H1 (cell line): ENCODE results near the gene SFMBT2. TPM values are rescaled to one million over a fixed set of nuclear protein-coding genes. Genes with fewer than 3 reads are reported as not detected.

Experiments
- CTCF ChIA-PET: fragments of 300-600 bp; sonication (Branson Sonifier 250); formaldehyde crosslinking; loops from one replicate; lab custom pipeline; 2021; ENCODE audit not compliant: partially characterized antibody; lab: Charles Lee
- POLR2A ChIA-PET: fragments of 300-600 bp; sonication (Branson Sonifier 250); formaldehyde crosslinking; loops from one replicate; lab custom pipeline; 2021; ENCODE audit warnings: inconsistent platforms; ENCODE audit not compliant: partially characterized antibody; lab: Charles Lee
- DNase-seq, 2 experiments: peaks; one replicate each; pipeline versions ENCODE4 v3.0.0 to v3.0.0-alpha.2; 2010 to 2022; ENCODE audit warnings: low spot score in 2 of 2, low read depth in 1 of 2, mixed read lengths in 1 of 2
- FAIRE-seq: peaks from 2 replicates; lab custom pipeline; 2011; peaks lifted over from hg19 to GRCh38; lab: Jason Lieb, UNC
- H2AFZ ChIP-seq: 2 replicates; pipeline ENCODE4 v1.8.1; 2012; ENCODE audit warnings: low read length, inconsistent platforms
- H2AK5ac ChIP-seq: 2 replicates; pipeline ENCODE4 v1.6.1; 2013; ENCODE audit warnings: low read depth, low read length
- H2BK120ac ChIP-seq: replicated peaks from 2 replicates; pipeline ENCODE3; 2013; ENCODE audit warnings: low read depth, low read length, inconsistent platforms
- H2BK12ac ChIP-seq: 2 replicates; pipeline ENCODE4 v1.6.1; 2013; ENCODE audit warnings: low read depth, low read length
- H2BK15ac ChIP-seq: 2 replicates; pipeline ENCODE4 v1.6.1; 2013; ENCODE audit warnings: low read length
- H2BK20ac ChIP-seq: 2 replicates; pipeline ENCODE4 v1.6.1; 2013; ENCODE audit warnings: low read length
- H2BK5ac ChIP-seq: 2 replicates; pipeline ENCODE4 v1.6.1; 2013; ENCODE audit warnings: low read depth, low read length
- H3K14ac ChIP-seq: 2 replicates; pipeline ENCODE4 v1.6.1; 2013; ENCODE audit warnings: inconsistent platforms; ENCODE audit not compliant: insufficient read length
- H3K18ac ChIP-seq: 2 replicates; pipeline ENCODE4 v1.6.1; 2013; ENCODE audit warnings: low read length; ENCODE audit errors: extremely low read depth
- H3K23ac ChIP-seq: 2 replicates; pipeline ENCODE4 v1.6.1; 2013; ENCODE audit warnings: inconsistent platforms; ENCODE audit not compliant: insufficient read length
- H3K23me2 ChIP-seq: 2 replicates; pipeline ENCODE4 v1.6.1; 2013; ENCODE audit warnings: low read depth, low read length
- H3K27ac ChIP-seq: 2 replicates; pipeline ENCODE4 v1.6.1; 2011; ENCODE audit warnings: low read depth, low read length, inconsistent platforms
- H3K27me3 ChIP-seq, 4 experiments: replicated peaks in 1 of 4; 1 replicate in 1 of 4; 2 replicates in 3 of 4; pipeline versions ENCODE4 v1.6.1 to v1.8.1; 2011 to 2013; ENCODE audit warnings: low read length in 3 of 4, mild to moderate bottlenecking in 3 of 4, inconsistent platforms in 2 of 4, mixed read lengths in 2 of 4, moderate library complexity in 1 of 4; ENCODE audit not compliant: control insufficient read depth in 3 of 4, insufficient read depth in 3 of 4; ENCODE audit errors: extremely low read depth in 1 of 4
- H3K36me3 ChIP-seq, 4 experiments: 2 replicates each; pipeline versions ENCODE4 v1.6.1 to v1.8.1; 2011 to 2013; ENCODE audit warnings: mild to moderate bottlenecking in 4 of 4, low read length in 3 of 4, moderate library complexity in 2 of 4, control low read depth in 1 of 4, inconsistent platforms in 1 of 4; ENCODE audit not compliant: insufficient read depth in 4 of 4, control insufficient read depth in 2 of 4
- H3K4ac ChIP-seq: replicated peaks from 2 replicates; pipeline ENCODE3; 2013; ENCODE audit warnings: low read length, low read depth, mixed read lengths, inconsistent platforms; ENCODE audit not compliant: insufficient read length
- H3K4me1 ChIP-seq, 4 experiments: replicated peaks in 1 of 4; 1 replicate in 1 of 4; 2 replicates in 3 of 4; pipeline versions ENCODE4 v1.6.1 to v1.8.1; 2011 to 2013; ENCODE audit warnings: low read length in 3 of 4, inconsistent platforms in 2 of 4, mixed read lengths in 1 of 4; ENCODE audit not compliant: insufficient read depth in 4 of 4, control insufficient read depth in 3 of 4
- H3K4me2 ChIP-seq, 2 experiments: 2 replicates each; pipeline versions ENCODE4 v1.6.1 to v1.8.1; 2011 to 2013; ENCODE audit warnings: low read depth in 2 of 2, low read length in 2 of 2, control low read depth in 1 of 2, inconsistent platforms in 1 of 2, mild to moderate bottlenecking in 1 of 2; ENCODE audit not compliant: insufficient read depth in 1 of 2
- H3K4me3 ChIP-seq, 4 experiments: fragments of 200-600, 300-600 bp in 1 of 4; sonication (generic), shearing (Covaris generic), sonication (Bioruptor Twin) in 1 of 4; 2 replicates each; pipeline versions ENCODE4 v1.5.1 to v1.8.1; 2011 to 2016; ENCODE audit warnings: low read length in 4 of 4, low read depth in 3 of 4, control low read depth in 2 of 4, inconsistent platforms in 2 of 4, mild to moderate bottlenecking in 2 of 4, mixed read lengths in 1 of 4, moderate library complexity in 1 of 4; ENCODE audit not compliant: insufficient read depth in 2 of 4; ENCODE audit errors: extremely low read depth in 1 of 4
- H3K56ac ChIP-seq: replicated peaks from 2 replicates; pipeline ENCODE3; 2013; ENCODE audit warnings: low read depth, mild to moderate bottlenecking, mixed read lengths, low read length, inconsistent platforms; ENCODE audit not compliant: insufficient read length
- H3K79me1 ChIP-seq: 2 replicates; pipeline ENCODE4 v1.6.1; 2013; ENCODE audit warnings: low read depth, low read length, control low read depth
- H3K79me2 ChIP-seq, 2 experiments: 2 replicates each; pipeline versions ENCODE4 v1.6.1 to v1.8.1; 2012 to 2013; ENCODE audit warnings: low read length in 2 of 2, mild to moderate bottlenecking in 2 of 2, inconsistent platforms in 1 of 2; ENCODE audit not compliant: insufficient read depth in 2 of 2, control insufficient read depth in 1 of 2
- H3K9ac ChIP-seq, 4 experiments: replicated peaks in 1 of 4; 1 replicate in 1 of 4; 2 replicates in 3 of 4; pipeline versions ENCODE4 v1.6.1 to v1.8.1; 2011 to 2013; ENCODE audit warnings: low read depth in 3 of 4, low read length in 3 of 4, control low read depth in 2 of 4, mild to moderate bottlenecking in 2 of 4, moderate library complexity in 2 of 4, inconsistent platforms in 1 of 4; ENCODE audit errors: extremely low read depth in 1 of 4
- H3K9me3 ChIP-seq, 2 experiments: 2 replicates each; pipeline versions ENCODE4 v1.6.1 to v1.8.1; 2012 to 2013; ENCODE audit warnings: mild to moderate bottlenecking in 2 of 2, moderate library complexity in 2 of 2, control low read depth in 1 of 2, inconsistent platforms in 1 of 2, low read depth in 1 of 2, low read length in 1 of 2, mixed read lengths in 1 of 2; ENCODE audit not compliant: insufficient read depth in 2 of 2
- H4K20me1 ChIP-seq, 2 experiments: replicated peaks in 1 of 2; 2 replicates each; pipeline versions ENCODE3 to v1.8.1; 2011 to 2013; ENCODE audit warnings: inconsistent platforms in 2 of 2, low read length in 2 of 2, mild to moderate bottlenecking in 1 of 2; ENCODE audit not compliant: insufficient read depth in 2 of 2, control insufficient read depth in 1 of 2
- H4K5ac ChIP-seq: 2 replicates; pipeline ENCODE4 v1.6.1; 2013; ENCODE audit warnings: low read length, low read depth, mixed read lengths, inconsistent platforms; ENCODE audit not compliant: insufficient read length
- H4K8ac ChIP-seq: 2 replicates; pipeline ENCODE4 v1.8.0; 2013; ENCODE audit warnings: mild to moderate bottlenecking, moderate library complexity, low read length, inconsistent platforms; ENCODE audit not compliant: insufficient read depth; ENCODE audit errors: extremely low read depth
- H4K91ac ChIP-seq: replicated peaks from 2 replicates; pipeline ENCODE3; 2013; ENCODE audit warnings: low read length, mixed read lengths, inconsistent platforms; ENCODE audit not compliant: insufficient read length
- SP2 ChIP-seq: IDR thresholded peaks from 2 replicates; pipeline ENCODE4 v1.6.1; 2012; ENCODE audit warnings: mild to moderate bottlenecking, low read length, inconsistent platforms
- TEAD4 ChIP-seq: IDR thresholded peaks from 2 replicates; pipeline ENCODE4 v1.6.1; 2012; ENCODE audit warnings: low read depth, low read length, inconsistent platforms, mixed read lengths
- WGBS, 2 experiments: shearing (Covaris generic) in 1 of 2; methylation state at CpG; one replicate each; pipeline versions ENCODE4 v1.1.6 to v1.1.7; 2013 to 2015; ENCODE audit warnings: low lambda C conversion rate in 2 of 2, mixed read lengths in 2 of 2, inconsistent platforms in 1 of 2, low coverage in 1 of 2, missing lambda C conversion rate in 1 of 2; ENCODE audit not compliant: insufficient replicate concordance in 2 of 2, insufficient coverage in 1 of 2, insufficient read length in 1 of 2; ENCODE audit errors: extremely low coverage in 1 of 2, missing lambda C conversion rate in 1 of 2; 5-methylcytosine and 5-hydroxymethylcytosine counted together
- polyA plus RNA-seq, 7 experiments: library from polyadenylated mRNA; depleted of rRNA in 3 of 7; stranded (reverse) in 5 of 7; unstranded in 2 of 7; fragments of >200 nt in 5 of 7; fragments of 200-250 nt in 2 of 7; gene quantifications; 1 replicate in 5 of 7; 2 replicates in 1 of 7; 4 replicates in 1 of 7; pipeline versions ENCODE4 v1.2.1 to v1.2.3, GENCODE V29; 2011 to 2013; ENCODE audit warnings: missing spikeins in 2 of 7, mixed read lengths in 2 of 7
- total RNA-seq: library from RNA; stranded (reverse); fragmentation: NEBNext Ultra II Directional; extraction: Animal tissue kit (Norgen Biotek cat#: 25700); gene quantifications from 2 replicates; pipeline ENCODE4 v1.2.1, GENCODE V29; 2021
- TF ChIP-seq, protein P1 (sequence below): IDR thresholded peaks from 2 replicates; pipeline ENCODE4 v1.6.1; 2012; ENCODE audit warnings: low read length, inconsistent platforms

SFMBT2 gene
- total and polyA plus RNA-seq, 2 of the 8 experiments (the other 6 are each of a cell fraction or from before 2014, with no cell fraction given): 2.9 to 11.0 TPM

DNA sequence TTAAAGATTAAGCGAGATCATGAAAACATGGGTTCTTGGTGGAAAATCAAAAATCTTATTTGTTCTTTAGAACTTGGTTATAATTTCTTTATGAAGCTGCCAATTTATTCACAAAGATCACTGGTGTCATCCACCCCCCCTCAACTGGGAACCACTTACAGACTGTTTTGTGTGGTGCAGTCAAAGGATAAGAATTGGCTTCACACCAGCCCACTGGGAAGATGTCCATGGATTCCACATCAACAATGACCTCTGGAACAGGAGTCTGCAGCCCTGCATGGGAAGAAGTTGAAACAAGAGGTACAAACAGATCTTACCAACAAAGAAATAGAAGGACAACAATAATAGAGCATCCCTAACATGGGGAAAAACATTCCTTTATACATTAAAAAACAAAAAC, 205.2 kb downstream of the SFMBT2 start:
- Histone ChIP-seq H3K4me2 (no peak overlapping the region), H2BK5ac (no peak overlapping the region), H2BK15ac (no peak overlapping the region), H4K20me1 (no peaks in the 10 kb centered on the region), H3K27me3 (no peaks in the 10 kb centered on the region), H3K4me1 (peaks cover 0 to 2% (median 0%) of the 10 kb centered on the region in 4 experiments; a peak in 1 of 7 replicates), H3K23ac (no peak overlapping the region), H2BK12ac (no peak overlapping the region), H3K4ac (no peak overlapping the region), H4K8ac (no peak overlapping the region), H3K27ac (no peak overlapping the region), H3K23me2 (no peaks in the 10 kb centered on the region), H3K9ac (no peak overlapping the region), H2AK5ac (no peak overlapping the region), H3K79me1 (peaks cover 2% of the 10 kb centered on the region; the same call in 1 of the 2 replicates), H4K91ac (no peak overlapping the region), H3K79me2 (no peaks in the 10 kb centered on the region), H2BK120ac (no peak overlapping the region), H3K4me3 (no peak overlapping the region), H3K18ac (no peak overlapping the region), H2BK20ac (no peak overlapping the region), H3K9me3 (no peaks in the 10 kb centered on the region), H2AFZ (no peak overlapping the region), H3K14ac (no peak overlapping the region), H3K36me3 (no peaks in the 10 kb centered on the region; a peak in 1 of 8 replicates), H4K5ac (no peak overlapping the region), H3K56ac (no peak overlapping the region)
- CTCF ChIA-PET: interaction anchor here (1.1 kb wide), 1 partner anchor 85 kb away, joined by 3 read pairs; no protein-coding TSS in a partner anchor
- TF ChIP-seq TEAD4 (no peak), SP2 (no peak)
- TF ChIP-seq, protein P1, sequence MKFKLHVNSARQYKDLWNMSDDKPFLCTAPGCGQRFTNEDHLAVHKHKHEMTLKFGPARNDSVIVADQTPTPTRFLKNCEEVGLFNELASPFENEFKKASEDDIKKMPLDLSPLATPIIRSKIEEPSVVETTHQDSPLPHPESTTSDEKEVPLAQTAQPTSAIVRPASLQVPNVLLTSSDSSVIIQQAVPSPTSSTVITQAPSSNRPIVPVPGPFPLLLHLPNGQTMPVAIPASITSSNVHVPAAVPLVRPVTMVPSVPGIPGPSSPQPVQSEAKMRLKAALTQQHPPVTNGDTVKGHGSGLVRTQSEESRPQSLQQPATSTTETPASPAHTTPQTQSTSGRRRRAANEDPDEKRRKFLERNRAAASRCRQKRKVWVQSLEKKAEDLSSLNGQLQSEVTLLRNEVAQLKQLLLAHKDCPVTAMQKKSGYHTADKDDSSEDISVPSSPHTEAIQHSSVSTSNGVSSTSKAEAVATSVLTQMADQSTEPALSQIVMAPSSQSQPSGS: no peak
- FAIRE-seq: no peak
- no peak for DNase-seq
- 92% methylated on average over 1 of the region's 1 CpG; no CpG with 5 or more reads in 1 of the 2 experiments for WGBS, 2 experiments
- POLR2A ChIA-PET: no interaction called here
